Endothelial cell of umbilical vein (primary cell): ENCODE results near the gene TFCP2. TPM values are rescaled to one million over a fixed set of nuclear protein-coding genes. Genes with fewer than 3 reads are reported as not detected.

Source experiments
- BruUV-seq: library from RNA; stranded (reverse); fragments of 400-500 nt; replicated peaks from 2 replicates; lab custom pipeline; 2021; lab: Mats Ljungman, UMichigan
- CTCF ChIA-PET: fragments of 300-600, 350-600 bp; sonication (Branson Sonifier 250); formaldehyde crosslinking; loops from one replicate; lab custom pipeline; 2021; ENCODE audit warnings: antibody characterized with exemption, inconsistent platforms; lab: Charles Lee
- POLR2A ChIA-PET: fragments of 300-600, 350-600 bp; sonication (Branson Sonifier 250); formaldehyde crosslinking; loops from one replicate; lab custom pipeline; 2021; ENCODE audit warnings: antibody characterized with exemption, inconsistent platforms; lab: Charles Lee
- DNase-seq: peaks from one replicate; pipeline ENCODE4 v3.0.0-alpha.2; 2011; ENCODE audit warnings: low read depth, low spot score
- FAIRE-seq: peaks from 2 replicates; lab custom pipeline; 2011; peaks lifted over from hg19 to GRCh38; lab: Jason Lieb, UNC
- H2AFZ ChIP-seq: 2 replicates; pipeline ENCODE4 v1.6.0; 2012; ENCODE audit warnings: low read depth, low read length, control low read depth, inconsistent platforms
- H3K27ac ChIP-seq: 2 replicates; pipeline ENCODE4 v1.5.1; 2011; ENCODE audit warnings: low read depth, mild to moderate bottlenecking, control low read depth, low read length, moderate library complexity; ENCODE audit not compliant: insufficient read depth
- H3K27me3 ChIP-seq, 2 experiments: 2 replicates each; pipeline versions ENCODE4 v1.6.0 to v1.6.1; 2011; ENCODE audit warnings: low read length in 2 of 2, mixed read lengths in 1 of 2; ENCODE audit not compliant: control insufficient read depth in 2 of 2, insufficient read depth in 2 of 2
- H3K36me3 ChIP-seq, 2 experiments: 2 replicates in 1 of 2; 3 replicates in 1 of 2; pipeline ENCODE4 v1.5.1; 2011; ENCODE audit warnings: low read length in 2 of 2, mild to moderate bottlenecking in 1 of 2, moderate library complexity in 1 of 2; ENCODE audit not compliant: control insufficient read depth in 2 of 2, insufficient read depth in 2 of 2; ENCODE audit errors: extremely low read depth in 1 of 2
- H3K4me1 ChIP-seq: 3 replicates; pipeline ENCODE4 v1.5.1; 2011; ENCODE audit warnings: mild to moderate bottlenecking, low read length; ENCODE audit not compliant: control insufficient read depth, insufficient read depth; ENCODE audit errors: extremely low read depth
- H3K4me2 ChIP-seq: 2 replicates; pipeline ENCODE4 v1.6.1; 2011; ENCODE audit warnings: low read length, control low read depth, mixed read lengths; ENCODE audit not compliant: insufficient read depth
- H3K4me3 ChIP-seq, 3 experiments: fragments of 200-600 bp in 1 of 3; sonication (generic), shearing (Covaris generic) in 1 of 3; replicated peaks in 1 of 3; 2 replicates each; pipeline ENCODE4 v1.5.1; 2011 to 2016; ENCODE audit warnings: control low read depth in 3 of 3, low read length in 3 of 3, mild to moderate bottlenecking in 2 of 3, inconsistent platforms in 1 of 3, low read depth in 1 of 3, moderate library complexity in 1 of 3; ENCODE audit not compliant: insufficient read depth in 1 of 3
- H3K79me2 ChIP-seq: 2 replicates; pipeline ENCODE4 v1.6.0; 2012; ENCODE audit warnings: low read length, inconsistent platforms; ENCODE audit not compliant: control insufficient read depth, insufficient read depth
- H3K9ac ChIP-seq: replicated peaks from 2 replicates; pipeline ENCODE3; 2011; ENCODE audit warnings: low read length, control low read depth; ENCODE audit not compliant: insufficient read depth; ENCODE audit errors: extremely low read depth
- H3K9me1 ChIP-seq: replicated peaks from 3 replicates; pipeline ENCODE4 v1.6.0; 2011; ENCODE audit warnings: mild to moderate bottlenecking, low read length; ENCODE audit not compliant: control insufficient read depth, insufficient read depth; ENCODE audit errors: extremely low read depth
- H3K9me3 ChIP-seq: replicated peaks from 2 replicates; pipeline ENCODE4 v1.5.1; 2012; ENCODE audit warnings: low read length, inconsistent platforms; ENCODE audit not compliant: control insufficient read depth, insufficient read depth
- H4K20me1 ChIP-seq: replicated peaks from 2 replicates; pipeline ENCODE3; 2011; ENCODE audit warnings: mild to moderate bottlenecking, low read length; ENCODE audit not compliant: control insufficient read depth, insufficient read depth; ENCODE audit errors: extremely low read depth
- CTCF ChIP-seq, 2 donors: IDR thresholded peaks; 1 replicate in 1 of 2; 2 replicates in 1 of 2; pipeline ENCODE4 v1.5.1; 2011; ENCODE audit warnings: low read length in 2 of 2, mild to moderate bottlenecking in 2 of 2, moderate library complexity in 2 of 2, control low read depth in 1 of 2, inconsistent platforms in 1 of 2, low read depth in 1 of 2; ENCODE audit not compliant: insufficient read depth in 1 of 2; ENCODE audit errors: extremely low read depth in 1 of 2
- EZH2 ChIP-seq: IDR thresholded peaks from 2 replicates; pipeline ENCODE4 v1.6.1; 2012; ENCODE audit warnings: borderline replicate concordance, low read depth, mild to moderate bottlenecking, moderate library complexity, low read length, inconsistent platforms; ENCODE audit not compliant: severe bottlenecking
- FOS ChIP-seq: IDR thresholded peaks from 2 replicates; pipeline ENCODE4 v1.6.1; 2011; ENCODE audit warnings: mild to moderate bottlenecking, low read length, moderate library complexity, borderline replicate concordance; ENCODE audit not compliant: insufficient read depth
- GATA2 ChIP-seq: IDR thresholded peaks from 2 replicates; pipeline ENCODE4 v1.7.0; 2011; ENCODE audit warnings: low read depth, mild to moderate bottlenecking, moderate library complexity, mixed read lengths, low read length; ENCODE audit not compliant: insufficient read length, insufficient read depth
- JUN ChIP-seq: IDR thresholded peaks from 2 replicates; pipeline ENCODE4 v1.6.1; 2011; ENCODE audit warnings: borderline replicate concordance, low read depth; ENCODE audit not compliant: insufficient read length, insufficient read depth
- MYC ChIP-seq: IDR thresholded peaks from one replicate; pipeline ENCODE4 v1.6.1; 2011; ENCODE audit warnings: mild to moderate bottlenecking, low read depth, low read length
- POLR2A ChIP-seq: IDR thresholded peaks from 2 replicates; pipeline ENCODE4 v1.6.1; 2012; ENCODE audit warnings: low read depth, mild to moderate bottlenecking, control low read depth, low read length
- POLR2AphosphoS5 ChIP-seq: IDR thresholded peaks from 2 replicates; pipeline ENCODE4 v1.6.1; 2012; ENCODE audit warnings: low read depth, mild to moderate bottlenecking, control low read depth, low read length, moderate library complexity; ENCODE audit not compliant: insufficient read depth
- dilution Hi-C: fragments of 300-500 bp; cut with MboI; formaldehyde crosslinking; loops from one replicate; pipeline ENCODE4 v1.15.0; 2019; ENCODE audit warnings: low sequenced_read_pairs; ENCODE audit not compliant: extremely low pct_ligation_motif_present
- intact Hi-C: fragments of 100-400 bp; cut with micrococcal nuclease; formaldehyde crosslinking; loops from one replicate; pipeline ENCODE4 v1.10.0; 2022
- polyA plus RNA-seq, 4 experiments: library from polyadenylated mRNA; depleted of rRNA in 3 of 4; stranded (reverse) in 3 of 4; unstranded in 1 of 4; fragments of >200 nt; gene quantifications; 2 replicates each; pipeline versions ENCODE4 v1.2.1 to v1.2.3, GENCODE V29; 2011 to 2012; ENCODE audit warnings: missing spikeins in 1 of 4
- total RNA-seq: library from RNA; stranded (reverse); gene quantifications from 2 replicates; pipeline ENCODE4 v1.2.3, GENCODE V29; 2021
- TF ChIP-seq, protein P1 (sequence below): IDR thresholded peaks from 2 replicates; pipeline ENCODE4 v1.6.1; 2011; ENCODE audit not compliant: insufficient read depth, insufficient read length

Gene TFCP2
- total and polyA plus RNA-seq, 2 donors (not counting 3 experiments of a cell fraction or from before 2014, with no cell fraction given) = 10.2 to 28.6 TPM

- TF ChIP-seq EZH2 (no peak), GATA2 (no peak), CTCF (IDR thresholded peaks at IDR 0.05; ENCODE audit: extremely low read depth in 1 of 2, insufficient read depth in 1 of 2, low read depth in 1 of 2, low read length in 2 of 2) (no peak), POLR2A (no peak), JUN (no peak), MYC (no peak), FOS (no peak), POLR2AphosphoS5 (no peak)
- TF ChIP-seq, protein P1, sequence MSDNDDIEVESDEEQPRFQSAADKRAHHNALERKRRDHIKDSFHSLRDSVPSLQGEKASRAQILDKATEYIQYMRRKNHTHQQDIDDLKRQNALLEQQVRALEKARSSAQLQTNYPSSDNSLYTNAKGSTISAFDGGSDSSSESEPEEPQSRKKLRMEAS = no peak
These were observed 54.2 kb downstream of the TFCP2 start for GRCh38 chr12:51118706-51119105.

More at GRCh38 chr12:51118706-51119105, 54.2 kb downstream of the TFCP2 start:
- H3K9me3 ChIP-seq = no peaks in the 10 kb centered on the region
- no peak overlapping the region for H3K4me2 ChIP-seq
- no peak for FAIRE-seq
- H3K4me1 ChIP-seq = no peaks in the 10 kb centered on the region
- BruUV-seq = no TSS peak
- no peak overlapping the region for H3K27ac ChIP-seq
- ChIA-PET POLR2A (no interaction called here), CTCF (no interaction called here)
- dilution Hi-C loops (no loop called here), intact Hi-C loops (no loop called here)
- H3K27me3 ChIP-seq = no peaks in the 10 kb centered on the region
- H3K36me3 ChIP-seq = peaks cover 0 to 2% of the 10 kb centered on the region in 2 experiments
- no peaks in the 10 kb centered on the region for H3K9me1 ChIP-seq
- H3K4me3 ChIP-seq = no peak overlapping the region
- no peak overlapping the region for H2AFZ ChIP-seq
- DNase-seq = no peak
- H3K9ac ChIP-seq = no peak overlapping the region
- H4K20me1 ChIP-seq = no peaks in the 10 kb centered on the region
- no peaks in the 10 kb centered on the region for H3K79me2 ChIP-seq
